Body of pancreas (tissue), 4 donors: Measurements from ENCODE around the gene SCAF4. TPM values are rescaled to one million over a fixed set of nuclear protein-coding genes. Genes with fewer than 3 reads are reported as not detected.

Source experiments
- ATAC-seq: fragments of 150-250 bp; one replicate; pipeline ENCODE4 v1.9.1; 2016
- DNase-seq, 4 donors: peaks; one replicate each; pipeline ENCODE4 v3.0.0-alpha.2; 2019
- H3K27ac ChIP-seq, 4 donors: fragments of 200-600 bp; sonication (generic); 1 replicate in 3 of 4; 2 replicates in 1 of 4; pipeline versions ENCODE4 v1.5.1 to v1.6.1; 2016 to 2019; ENCODE audit warnings: mild to moderate bottlenecking in 1 of 4, mixed read lengths in 1 of 4, moderate library complexity in 1 of 4
- H3K27me3 ChIP-seq, 2 donors: fragments of 200-600 bp; sonication (generic); one replicate each; pipeline ENCODE4 v1.6.0; 2016; ENCODE audit warnings: mild to moderate bottlenecking in 1 of 2
- H3K36me3 ChIP-seq, 2 donors: fragments of 200-600 bp; sonication (generic); replicated peaks in 1 of 2; 2 replicates each; pipeline ENCODE4 v1.5.1; 2016; ENCODE audit warnings: low read depth in 2 of 2; ENCODE audit not compliant: insufficient read depth in 1 of 2
- H3K4me1 ChIP-seq: fragments of 200-600 bp; sonication (generic); one replicate; pipeline ENCODE4 v1.6.0; 2016
- H3K4me3 ChIP-seq, 2 donors: fragments of 200-600 bp; sonication (generic); 1 replicate in 1 of 2; 2 replicates in 1 of 2; pipeline ENCODE4 v1.5.1; 2016 to 2019
- H3K9me3 ChIP-seq, 3 donors: fragments of 200-600 bp; sonication (generic); 1 replicate in 2 of 3; 2 replicates in 1 of 3; pipeline ENCODE4 v1.5.1; 2016
- POLR2A ChIP-seq, 3 donors: fragments of 450-650 bp; IDR thresholded peaks; one replicate each; pipeline ENCODE4 v1.6.1; 2016; ENCODE audit warnings: antibody characterized with exemption in 3 of 3, mild to moderate bottlenecking in 2 of 3
- WGBS, 2 donors: methylation state at CpG; one replicate each; pipeline ENCODE4 v1.1.5; 2017; 5-methylcytosine and 5-hydroxymethylcytosine counted together
- intact Hi-C: fragments of 100-400 bp; cut with DNase I; formaldehyde crosslinking; loops from one replicate; pipeline ENCODE4 v1.15.1; 2023
- total RNA-seq, 2 donors: library from RNA; depleted of rRNA; stranded (reverse); fragments of >200 nt; gene quantifications; one replicate each; pipeline ENCODE4 v1.1.0, GENCODE V29; 2016
- TF ChIP-seq, protein P1 (sequence below), 7 experiments: fragments of 450-650 bp in 4 of 7; fragments of 200-600 bp in 3 of 7; sonication (generic) in 3 of 7; IDR thresholded peaks; one replicate each; pipeline ENCODE4 v1.5.1; 2016 to 2019; ENCODE audit warnings: antibody characterized with exemption in 7 of 7

Gene SCAF4, protein sequence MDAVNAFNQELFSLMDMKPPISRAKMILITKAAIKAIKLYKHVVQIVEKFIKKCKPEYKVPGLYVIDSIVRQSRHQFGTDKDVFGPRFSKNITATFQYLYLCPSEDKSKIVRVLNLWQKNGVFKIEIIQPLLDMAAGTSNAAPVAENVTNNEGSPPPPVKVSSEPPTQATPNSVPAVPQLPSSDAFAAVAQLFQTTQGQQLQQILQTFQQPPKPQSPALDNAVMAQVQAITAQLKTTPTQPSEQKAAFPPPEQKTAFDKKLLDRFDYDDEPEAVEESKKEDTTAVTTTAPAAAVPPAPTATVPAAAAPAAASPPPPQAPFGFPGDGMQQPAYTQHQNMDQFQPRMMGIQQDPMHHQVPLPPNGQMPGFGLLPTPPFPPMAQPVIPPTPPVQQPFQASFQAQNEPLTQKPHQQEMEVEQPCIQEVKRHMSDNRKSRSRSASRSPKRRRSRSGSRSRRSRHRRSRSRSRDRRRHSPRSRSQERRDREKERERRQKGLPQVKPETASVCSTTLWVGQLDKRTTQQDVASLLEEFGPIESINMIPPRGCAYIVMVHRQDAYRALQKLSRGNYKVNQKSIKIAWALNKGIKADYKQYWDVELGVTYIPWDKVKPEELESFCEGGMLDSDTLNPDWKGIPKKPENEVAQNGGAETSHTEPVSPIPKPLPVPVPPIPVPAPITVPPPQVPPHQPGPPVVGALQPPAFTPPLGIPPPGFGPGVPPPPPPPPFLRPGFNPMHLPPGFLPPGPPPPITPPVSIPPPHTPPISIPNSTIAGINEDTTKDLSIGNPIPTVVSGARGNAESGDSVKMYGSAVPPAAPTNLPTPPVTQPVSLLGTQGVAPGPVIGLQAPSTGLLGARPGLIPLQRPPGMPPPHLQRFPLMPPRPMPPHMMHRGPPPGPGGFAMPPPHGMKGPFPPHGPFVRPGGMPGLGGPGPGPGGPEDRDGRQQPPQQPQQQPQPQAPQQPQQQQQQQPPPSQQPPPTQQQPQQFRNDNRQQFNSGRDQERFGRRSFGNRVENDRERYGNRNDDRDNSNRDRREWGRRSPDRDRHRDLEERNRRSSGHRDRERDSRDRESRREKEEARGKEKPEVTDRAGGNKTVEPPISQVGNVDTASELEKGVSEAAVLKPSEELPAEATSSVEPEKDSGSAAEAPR
- total RNA-seq, result 10 to 100 TPM in 1 of 2 donors, 1 to 10 TPM in 1; 9.2 to 11.4 TPM

DNA sequence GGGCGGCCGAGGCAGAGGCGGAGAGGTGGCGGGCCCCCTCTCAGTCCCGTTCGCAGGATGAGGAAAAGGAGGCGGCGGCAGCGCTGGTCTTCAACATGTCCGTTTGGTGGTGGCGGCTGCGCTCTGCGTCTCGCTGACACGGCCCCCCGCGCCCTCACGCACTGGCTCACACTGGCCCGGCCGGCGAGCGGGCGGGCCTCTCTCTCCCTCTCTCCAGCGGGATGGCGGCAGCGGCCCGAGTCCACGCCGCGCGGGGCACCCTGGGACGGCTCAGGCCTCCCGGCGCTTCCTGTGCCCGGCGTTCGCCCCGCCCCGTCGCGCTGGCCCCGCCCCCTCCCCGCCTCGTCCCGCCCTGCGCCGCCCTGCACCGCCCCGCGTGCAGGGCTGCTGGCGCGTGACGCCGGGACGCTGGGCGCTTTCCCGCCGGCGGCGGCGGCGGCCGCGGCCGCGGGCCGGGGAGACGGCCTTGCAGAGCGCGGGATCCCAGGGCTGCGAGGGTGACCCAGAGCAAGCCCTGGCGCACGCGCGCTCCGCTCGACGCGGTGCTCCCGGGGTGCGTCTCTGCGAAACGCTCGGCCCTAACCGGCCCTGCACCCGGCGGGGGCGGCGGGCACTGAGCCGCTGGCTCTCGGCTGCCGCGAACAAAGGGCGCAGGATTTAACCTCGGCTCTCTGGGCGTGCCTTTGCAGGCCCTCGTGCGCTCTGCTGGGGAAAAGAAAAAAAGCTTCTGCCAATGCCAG, at the start of gene SCAF4:
Gene SCAF4 (minus strand): TSS at position 262 of the 740 bp plus-strand sequence. CDS start 426 bp downstream, outside the sequence.
- H3K9me3 ChIP-seq, result no peaks in the 10 kb centered on the region
- DNase-seq, result peak; percentile 91 to 93 (median 92)
- ATAC-seq, result peak; percentile 94
- H3K27me3 ChIP-seq, result no peaks in the 10 kb centered on the region
- peak within 1 kb of the TSS; percentile 75 to 91 for H3K4me3 ChIP-seq
- intact Hi-C loops, result no loop called here
- peak within 1 kb of the TSS; percentile 81 to 94 (median 88) for H3K27ac ChIP-seq
- H3K36me3 ChIP-seq, result no peaks in the 10 kb centered on the region
- WGBS, 2 donors, result 0 to 2% methylated on average over 3 to 39 of the region's 98 CpGs
- H3K4me1 ChIP-seq, result peaks cover 40% of the 10 kb centered on the region
- peak; percentile 87 to 94 (median 92) for TF ChIP-seq POLR2A (IDR thresholded peaks at IDR 0.05)
- TF ChIP-seq, protein P1, sequence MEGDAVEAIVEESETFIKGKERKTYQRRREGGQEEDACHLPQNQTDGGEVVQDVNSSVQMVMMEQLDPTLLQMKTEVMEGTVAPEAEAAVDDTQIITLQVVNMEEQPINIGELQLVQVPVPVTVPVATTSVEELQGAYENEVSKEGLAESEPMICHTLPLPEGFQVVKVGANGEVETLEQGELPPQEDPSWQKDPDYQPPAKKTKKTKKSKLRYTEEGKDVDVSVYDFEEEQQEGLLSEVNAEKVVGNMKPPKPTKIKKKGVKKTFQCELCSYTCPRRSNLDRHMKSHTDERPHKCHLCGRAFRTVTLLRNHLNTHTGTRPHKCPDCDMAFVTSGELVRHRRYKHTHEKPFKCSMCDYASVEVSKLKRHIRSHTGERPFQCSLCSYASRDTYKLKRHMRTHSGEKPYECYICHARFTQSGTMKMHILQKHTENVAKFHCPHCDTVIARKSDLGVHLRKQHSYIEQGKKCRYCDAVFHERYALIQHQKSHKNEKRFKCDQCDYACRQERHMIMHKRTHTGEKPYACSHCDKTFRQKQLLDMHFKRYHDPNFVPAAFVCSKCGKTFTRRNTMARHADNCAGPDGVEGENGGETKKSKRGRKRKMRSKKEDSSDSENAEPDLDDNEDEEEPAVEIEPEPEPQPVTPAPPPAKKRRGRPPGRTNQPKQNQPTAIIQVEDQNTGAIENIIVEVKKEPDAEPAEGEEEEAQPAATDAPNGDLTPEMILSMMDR (IDR thresholded peaks at IDR 0.05), result peak in 1 of 7 experiments; percentile 4

DNA sequence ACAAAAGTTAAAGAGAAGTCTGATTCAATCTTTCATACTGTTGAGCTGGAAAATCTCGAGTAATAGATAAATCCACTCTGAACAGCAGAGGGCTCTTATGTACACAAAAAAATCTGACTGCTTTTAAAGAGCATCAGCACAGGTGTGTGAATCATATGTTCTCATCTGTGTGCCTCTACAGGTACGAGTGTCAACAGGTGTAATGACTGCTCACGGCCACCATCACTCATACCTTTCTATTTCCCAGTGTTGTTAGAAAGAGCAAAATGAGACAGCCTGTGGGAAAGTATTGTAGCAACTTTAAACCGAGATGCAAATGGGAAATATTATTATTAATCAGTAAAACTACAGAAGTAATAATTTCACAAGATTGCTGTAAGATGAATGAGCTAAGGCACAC, 49.0 kb upstream of the SCAF4 start:
- Histone ChIP-seq H3K4me1 (no peaks in the 10 kb centered on the region), H3K27ac (no peak overlapping the region), H3K9me3 (no peaks in the 10 kb centered on the region), H3K27me3 (no peaks in the 10 kb centered on the region), H3K4me3 (no peak overlapping the region), H3K36me3 (no peaks in the 10 kb centered on the region)
- TF ChIP-seq POLR2A (IDR thresholded peaks at IDR 0.05), result no peak
- TF ChIP-seq, protein P1 (IDR thresholded peaks at IDR 0.05), result peak in 5 of 7 experiments; percentile 5 to 28 (median 12)
- ATAC-seq, result no peak
- intact Hi-C loops, result no loop called here
- 33 to 40% methylated on average over 4 of the region's 4 CpGs for WGBS, 2 donors
- no peak for DNase-seq

DNA sequence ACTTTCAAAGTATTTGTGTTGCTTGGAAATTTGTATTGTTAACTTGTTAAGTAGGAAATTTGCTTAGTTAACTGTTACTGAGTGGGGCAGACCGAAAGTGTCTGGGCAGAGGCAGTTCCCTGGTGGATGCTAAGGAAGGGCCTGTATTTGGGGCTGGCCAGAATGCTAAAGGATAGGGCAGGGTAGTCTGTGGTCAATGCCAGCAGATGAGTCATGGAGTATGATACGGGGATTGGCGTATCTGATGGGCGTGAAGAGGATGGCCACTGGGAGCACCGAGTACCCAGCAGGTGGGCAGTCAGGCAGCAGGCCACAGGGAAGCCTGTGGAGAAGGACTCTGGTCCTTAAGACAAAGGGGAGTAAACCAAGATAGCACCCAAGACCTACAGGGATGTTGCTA, 46.6 kb upstream of the SCAF4 start:
- Histone ChIP-seq H3K27ac (no peak overlapping the region), H3K36me3 (no peaks in the 10 kb centered on the region)
- DNase-seq, result no peak

DNA sequence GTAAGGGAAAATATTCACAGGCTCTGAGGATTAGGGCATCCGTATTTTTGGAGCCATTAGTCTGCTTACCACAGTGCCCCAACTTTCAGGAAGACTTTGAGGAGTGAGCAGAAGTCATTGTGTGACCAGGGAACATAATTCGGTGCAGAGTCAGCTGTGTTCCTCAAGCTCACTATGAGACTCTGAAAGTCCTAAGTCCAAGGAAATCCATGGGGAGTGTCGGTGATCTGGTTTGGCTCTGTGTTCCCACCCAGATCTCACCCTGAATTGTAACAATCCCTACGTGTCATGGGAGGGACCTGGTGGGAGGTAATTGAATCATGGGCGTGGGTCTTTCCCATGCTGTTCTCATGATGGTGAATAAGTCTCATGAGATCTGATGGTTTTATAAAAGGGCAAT, 45.9 kb upstream of the SCAF4 start:
- no peak for DNase-seq
- intact Hi-C loops, result no loop called here
- no peaks in the 10 kb centered on the region for H3K27me3 ChIP-seq
- H3K4me1 ChIP-seq, result no peaks in the 10 kb centered on the region
- H3K27ac ChIP-seq, result no peak overlapping the region
- H3K9me3 ChIP-seq, result no peaks in the 10 kb centered on the region
- no peaks in the 10 kb centered on the region for H3K36me3 ChIP-seq
- H3K4me3 ChIP-seq, result no peak overlapping the region
- 58 to 71% methylated on average over 4 to 5 of the region's 5 CpGs for WGBS, 2 donors
- TF ChIP-seq, protein P1 (IDR thresholded peaks at IDR 0.05), result no peak
- no peak for TF ChIP-seq POLR2A (IDR thresholded peaks at IDR 0.05)
- ATAC-seq, result no peak

More for the DNA sequence above, 46.6 kb upstream of the SCAF4 start:
- H3K4me3 ChIP-seq, result no peak overlapping the region
- 75 to 86% methylated on average over 5 of the region's 5 CpGs for WGBS, 2 donors
- H3K4me1 ChIP-seq, result no peaks in the 10 kb centered on the region
- intact Hi-C loops, result no loop called here
- no peaks in the 10 kb centered on the region for H3K27me3 ChIP-seq
- H3K9me3 ChIP-seq, result no peaks in the 10 kb centered on the region
- no peak for TF ChIP-seq POLR2A (IDR thresholded peaks at IDR 0.05)
- TF ChIP-seq, protein P1 (IDR thresholded peaks at IDR 0.05), result no peak
- ATAC-seq, result no peak
